Neural progenitor cell (in vitro differentiated cells): ENCODE results near the gene HDGFL2. TPM values are rescaled to one million over a fixed set of nuclear protein-coding genes. Genes with fewer than 3 reads are reported as not detected.

Experiments
- DNase-seq: peaks from one replicate; pipeline ENCODE4 v3.0.0-alpha.2; 2016; ENCODE audit warnings: low spot score
- H2AFZ ChIP-seq: fragments of 200-600 bp; sonication (generic); replicated peaks from 2 replicates; pipeline ENCODE4 v1.6.1; 2016; ENCODE audit warnings: antibody characterized with exemption
- H3F3A ChIP-seq: fragments of 200-600 bp; sonication (generic); 2 replicates; pipeline ENCODE4 v1.6.1; 2016; ENCODE audit warnings: antibody characterized with exemption, low read depth
- H3K27ac ChIP-seq: fragments of 200-600 bp; sonication (generic); 2 replicates; pipeline ENCODE4 v1.5.1; 2016; ENCODE audit warnings: mild to moderate bottlenecking
- H3K27me3 ChIP-seq: fragments of 200-600 bp; sonication (generic); 2 replicates; pipeline ENCODE4 v1.6.1; 2016; ENCODE audit warnings: mild to moderate bottlenecking, moderate library complexity
- H3K36me3 ChIP-seq: fragments of 200-600 bp; sonication (generic); 2 replicates; pipeline ENCODE4 v1.5.1; 2016
- H3K4me1 ChIP-seq: fragments of 200-600 bp; sonication (generic); 2 replicates; pipeline ENCODE4 v1.6.1; 2016; ENCODE audit warnings: mixed run types
- H3K4me2 ChIP-seq: fragments of 200-600 bp; sonication (generic); 2 replicates; pipeline ENCODE4 v1.6.1; 2016
- H3K4me3 ChIP-seq: fragments of 200-600 bp; sonication (generic); 2 replicates; pipeline ENCODE4 v1.5.1; 2016
- H3K79me2 ChIP-seq: fragments of 200-600 bp; sonication (generic); 2 replicates; pipeline ENCODE4 v1.6.1; 2016; ENCODE audit warnings: low read depth
- H3K9ac ChIP-seq: fragments of 200-600 bp; sonication (generic); 2 replicates; pipeline ENCODE4 v1.6.1; 2016
- H3K9me3 ChIP-seq: fragments of 200-600 bp; sonication (generic); 2 replicates; pipeline ENCODE4 v1.5.1; 2016; ENCODE audit warnings: low read depth
- H4K20me1 ChIP-seq: fragments of 200-600 bp; sonication (generic); 2 replicates; pipeline ENCODE4 v1.6.1; 2016; ENCODE audit warnings: low read depth
- H3K27ac Mint-ChIP-seq: 3 replicates; pipeline ENCODE4 v1.8.0; 2021; ENCODE audit warnings: mixed read lengths
- H3K27me3 Mint-ChIP-seq: 2 replicates; pipeline ENCODE4 v1.8.0; 2022; ENCODE audit warnings: low read depth, mild to moderate bottlenecking, inconsistent platforms, moderate library complexity, mixed read lengths; ENCODE audit not compliant: insufficient read depth
- H3K36me3 Mint-ChIP-seq: 3 replicates; pipeline ENCODE4 v1.8.0; 2021; ENCODE audit warnings: mixed read lengths
- H3K4me1 Mint-ChIP-seq: 3 replicates; pipeline ENCODE4 v1.8.0; 2021; ENCODE audit warnings: mixed read lengths
- H3K4me3 Mint-ChIP-seq: 3 replicates; pipeline ENCODE4 v1.8.0; 2021; ENCODE audit warnings: mild to moderate bottlenecking, moderate library complexity, mixed read lengths
- H3K9me3 Mint-ChIP-seq: 3 replicates; pipeline ENCODE4 v1.8.0; 2020; ENCODE audit warnings: mixed read lengths
- EZH2 ChIP-seq: fragments of 200-600 bp; sonication (generic); IDR thresholded peaks from 2 replicates; pipeline ENCODE4 v1.6.1; 2017; ENCODE audit warnings: antibody characterized with exemption, mild to moderate bottlenecking, moderate library complexity
- EZH2phosphoT487 ChIP-seq: fragments of 200-600 bp; sonication (generic); IDR thresholded peaks from 2 replicates; pipeline ENCODE4 v1.6.1; 2017; ENCODE audit warnings: antibody characterized with exemption
- total RNA-seq: library from RNA; depleted of rRNA; stranded (reverse); fragments of >200 nt; gene quantifications from 2 replicates; pipeline ENCODE4 v1.2.3, GENCODE V29; 2015; ENCODE audit warnings: low replicate concordance
- TF ChIP-seq, protein P1 (sequence below): fragments of 200-600 bp; sonication (generic); IDR thresholded peaks from 2 replicates; pipeline ENCODE4 v1.5.1; 2017; ENCODE audit warnings: antibody characterized with exemption, mild to moderate bottlenecking

HDGFL2 gene
- total RNA-seq, 1 donor from 2014 or later = 36.0 TPM

DNA sequence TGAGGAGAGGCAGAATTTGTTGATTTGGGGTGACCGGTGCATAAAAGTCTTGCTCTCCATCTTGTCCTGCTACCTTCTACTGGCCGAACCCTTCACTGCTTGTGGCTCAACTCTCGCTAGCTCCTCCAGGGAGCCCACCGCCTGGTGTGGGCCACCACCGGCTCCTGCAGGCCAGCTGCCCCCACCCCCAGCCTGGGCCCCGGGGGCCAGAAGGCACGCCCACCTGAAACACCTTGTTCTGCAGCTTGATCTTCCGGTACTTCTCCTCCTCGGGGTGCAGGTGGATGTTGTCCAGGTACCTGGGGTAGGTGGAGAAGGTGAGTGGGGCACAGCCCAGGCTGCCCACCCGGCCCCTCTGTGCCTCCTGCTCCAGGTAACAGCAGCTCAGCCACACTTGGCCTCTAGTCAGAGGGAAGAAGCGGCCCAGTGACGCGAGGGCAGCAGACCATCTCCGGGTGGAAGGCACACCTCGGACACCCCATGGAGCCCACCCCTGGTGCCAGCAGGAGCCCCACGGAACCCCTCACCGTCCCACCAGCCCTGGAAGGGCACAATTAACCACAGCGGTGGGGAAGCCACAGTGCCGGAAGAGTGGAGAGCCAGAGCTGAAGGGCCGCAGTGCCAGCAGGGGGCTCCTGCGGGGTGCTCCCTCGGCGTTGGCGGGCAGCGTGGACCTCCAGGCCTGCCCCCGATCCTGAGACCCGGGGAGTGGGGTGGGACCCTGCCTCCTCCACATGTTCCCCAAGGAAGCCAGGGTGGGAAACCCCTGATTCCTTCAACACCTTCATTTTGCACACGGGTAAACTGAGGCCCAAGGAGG is 24.6 kb upstream of the HDGFL2 start:
- no peak overlapping the region for H3K4me3 Mint-ChIP-seq
- H3K9me3 ChIP-seq = no peaks in the 10 kb centered on the region
- no peak overlapping the region for H3K27ac ChIP-seq
- H3K9ac ChIP-seq = no peak overlapping the region
- no peak for DNase-seq
- no peaks in the 10 kb centered on the region for H3K9me3 Mint-ChIP-seq
- no peaks in the 10 kb centered on the region for H3K36me3 ChIP-seq
- H3K4me1 Mint-ChIP-seq = peaks cover 2% of the 10 kb centered on the region
- no peak overlapping the region for H3K4me3 ChIP-seq
- no peaks in the 10 kb centered on the region for H3K27me3 ChIP-seq
- H3K4me1 ChIP-seq = no peaks in the 10 kb centered on the region
- H3K4me2 ChIP-seq = no peak overlapping the region
- no peaks in the 10 kb centered on the region for H3K79me2 ChIP-seq
- peaks cover 9% of the 10 kb centered on the region for H3F3A ChIP-seq
- peaks cover 3% of the 10 kb centered on the region for H3K27me3 Mint-ChIP-seq
- peaks cover 13% of the 10 kb centered on the region for H4K20me1 ChIP-seq
- H2AFZ ChIP-seq = no peak overlapping the region
- TF ChIP-seq EZH2phosphoT487 = no peak
- no peak for TF ChIP-seq EZH2
- TF ChIP-seq, protein P1, sequence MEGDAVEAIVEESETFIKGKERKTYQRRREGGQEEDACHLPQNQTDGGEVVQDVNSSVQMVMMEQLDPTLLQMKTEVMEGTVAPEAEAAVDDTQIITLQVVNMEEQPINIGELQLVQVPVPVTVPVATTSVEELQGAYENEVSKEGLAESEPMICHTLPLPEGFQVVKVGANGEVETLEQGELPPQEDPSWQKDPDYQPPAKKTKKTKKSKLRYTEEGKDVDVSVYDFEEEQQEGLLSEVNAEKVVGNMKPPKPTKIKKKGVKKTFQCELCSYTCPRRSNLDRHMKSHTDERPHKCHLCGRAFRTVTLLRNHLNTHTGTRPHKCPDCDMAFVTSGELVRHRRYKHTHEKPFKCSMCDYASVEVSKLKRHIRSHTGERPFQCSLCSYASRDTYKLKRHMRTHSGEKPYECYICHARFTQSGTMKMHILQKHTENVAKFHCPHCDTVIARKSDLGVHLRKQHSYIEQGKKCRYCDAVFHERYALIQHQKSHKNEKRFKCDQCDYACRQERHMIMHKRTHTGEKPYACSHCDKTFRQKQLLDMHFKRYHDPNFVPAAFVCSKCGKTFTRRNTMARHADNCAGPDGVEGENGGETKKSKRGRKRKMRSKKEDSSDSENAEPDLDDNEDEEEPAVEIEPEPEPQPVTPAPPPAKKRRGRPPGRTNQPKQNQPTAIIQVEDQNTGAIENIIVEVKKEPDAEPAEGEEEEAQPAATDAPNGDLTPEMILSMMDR = no peak
- H3K27ac Mint-ChIP-seq = no peak overlapping the region
- H3K36me3 Mint-ChIP-seq = peaks cover 11% of the 10 kb centered on the region

- H3K4me3 ChIP-seq = no peak overlapping the region
- no peaks in the 10 kb centered on the region for H3K79me2 ChIP-seq
- peaks cover 9% of the 10 kb centered on the region for H4K20me1 ChIP-seq
- no peaks in the 10 kb centered on the region for H3K27me3 ChIP-seq
- Mint-ChIP-seq H3K27ac (no peak overlapping the region), H3K27me3 (peaks cover 3% of the 10 kb centered on the region), H3K4me1 (peaks cover 2% of the 10 kb centered on the region), H3K36me3 (peaks cover 11% of the 10 kb centered on the region), H3K4me3 (no peak overlapping the region), H3K9me3 (no peaks in the 10 kb centered on the region)
- no peaks in the 10 kb centered on the region for H3K36me3 ChIP-seq
- no peak overlapping the region for H3K9ac ChIP-seq
- H2AFZ ChIP-seq = no peak overlapping the region
- no peak for DNase-seq
- H3K4me1 ChIP-seq = no peaks in the 10 kb centered on the region
- H3K4me2 ChIP-seq = no peak overlapping the region
- TF ChIP-seq, protein P1 = no peak
- peaks cover 14% of the 10 kb centered on the region for H3F3A ChIP-seq
- H3K9me3 ChIP-seq = no peaks in the 10 kb centered on the region
- no peak overlapping the region for H3K27ac ChIP-seq
Observed at GRCh38 chr19:4448147-4448985, 23.7 kb upstream of the HDGFL2 start.

- no peaks in the 10 kb centered on the region for H3K4me1 ChIP-seq
- no peak overlapping the region for H3K4me3 Mint-ChIP-seq
- peaks cover 2% of the 10 kb centered on the region for H3K4me1 Mint-ChIP-seq
- no peak overlapping the region for H3K9ac ChIP-seq
- no peak for DNase-seq
- no peaks in the 10 kb centered on the region for H3K79me2 ChIP-seq
- H4K20me1 ChIP-seq = peaks cover 8% of the 10 kb centered on the region
- H3K27ac ChIP-seq = no peak overlapping the region
- no peak overlapping the region for H3K4me3 ChIP-seq
- no peak for TF ChIP-seq EZH2phosphoT487
- TF ChIP-seq, protein P1 = no peak
- TF ChIP-seq EZH2 = no peak
- H3K27me3 ChIP-seq = no peaks in the 10 kb centered on the region
- H3K9me3 ChIP-seq = no peaks in the 10 kb centered on the region
- no peak overlapping the region for H2AFZ ChIP-seq
- H3K36me3 Mint-ChIP-seq = peaks cover 11% of the 10 kb centered on the region
- peaks cover 14% of the 10 kb centered on the region for H3F3A ChIP-seq
- no peak overlapping the region for H3K4me2 ChIP-seq
- H3K9me3 Mint-ChIP-seq = no peaks in the 10 kb centered on the region
- peaks cover 5% of the 10 kb centered on the region for H3K27me3 Mint-ChIP-seq
- no peak overlapping the region for H3K27ac Mint-ChIP-seq
- no peaks in the 10 kb centered on the region for H3K36me3 ChIP-seq
Observed at GRCh38 chr19:4449022-4449638, 23.0 kb upstream of the HDGFL2 start.
